Progenitor cell of endocrine pancreas (in vitro differentiated cells): ENCODE results near the gene SLC35F2. TPM values are rescaled to one million over a fixed set of nuclear protein-coding genes. Genes with fewer than 3 reads are reported as not detected.

Experiments
- DNase-seq: peaks from one replicate; pipeline ENCODE4 v3.0.0; 2021; ENCODE audit warnings: low spot score; ENCODE audit not compliant: unreplicated experiment
- H3K27ac Mint-ChIP-seq: 2 replicates; pipeline ENCODE4 v1.8.0; 2021; ENCODE audit warnings: mild to moderate bottlenecking, moderate library complexity, mixed read lengths
- H3K27me3 Mint-ChIP-seq: 2 replicates; pipeline ENCODE4 v1.8.0; 2021; ENCODE audit warnings: mixed read lengths
- H3K36me3 Mint-ChIP-seq: 2 replicates; pipeline ENCODE4 v1.8.0; 2022; ENCODE audit warnings: mixed read lengths; ENCODE audit not compliant: insufficient read depth
- H3K4me1 Mint-ChIP-seq: 2 replicates; pipeline ENCODE4 v1.8.0; 2021; ENCODE audit warnings: low read depth, mixed read lengths
- H3K4me3 Mint-ChIP-seq: 2 replicates; pipeline ENCODE4 v1.8.0; 2021; ENCODE audit warnings: low read depth, mild to moderate bottlenecking, moderate library complexity, mixed read lengths
- H3K9me3 Mint-ChIP-seq: 2 replicates; pipeline ENCODE4 v1.8.0; 2021; ENCODE audit warnings: low read depth, mixed read lengths
- total RNA-seq: library from RNA; stranded (reverse); gene quantifications from 2 replicates; pipeline ENCODE4 v1.2.1, GENCODE V29; 2021
- TF ChIP-seq, protein P1 (sequence below): fragments of 200-600 bp; sonication (generic); IDR thresholded peaks from one replicate; pipeline ENCODE4 v1.5.0; 2021; ENCODE audit warnings: antibody characterized with exemption, mild to moderate bottlenecking; ENCODE audit not compliant: unreplicated experiment

Gene SLC35F2
- total RNA-seq, 1 donor from 2014 or later: 17.5 TPM

DNA sequence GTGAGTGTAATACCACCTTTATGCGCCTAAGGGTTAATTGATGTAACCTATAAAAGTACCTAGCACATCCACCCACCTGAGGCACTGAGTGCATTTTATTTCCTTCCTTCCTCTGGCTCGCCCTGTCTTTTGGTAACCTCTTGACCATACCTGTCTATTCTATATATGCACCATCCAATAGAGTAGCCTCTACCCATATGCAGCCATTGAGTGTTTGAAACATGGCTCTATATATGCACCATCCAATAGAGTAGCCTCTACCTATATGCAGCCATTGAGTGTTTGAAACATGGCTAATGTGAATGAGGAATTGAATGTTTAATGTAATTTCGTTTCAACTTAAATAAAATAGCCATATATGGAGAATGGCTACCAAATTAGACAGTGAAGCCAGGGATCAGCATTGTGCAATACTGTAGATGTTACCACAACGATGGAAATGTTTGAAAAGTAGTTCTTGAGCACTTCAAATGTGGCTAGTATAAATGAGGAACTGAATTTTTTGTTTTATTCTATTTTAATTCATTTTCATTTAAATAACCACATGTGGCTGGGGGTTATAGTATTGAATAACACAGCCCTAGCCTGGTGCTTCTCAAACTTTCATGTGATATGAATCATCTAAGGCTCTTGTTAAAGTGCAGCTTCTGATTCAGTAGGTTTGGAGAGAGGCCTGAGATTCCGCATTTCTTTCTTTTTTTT lies 33.8 kb downstream of the SLC35F2 start:
- H3K27me3 Mint-ChIP-seq: no peaks in the 10 kb centered on the region
- DNase-seq: no peak
- no peaks in the 10 kb centered on the region for H3K36me3 Mint-ChIP-seq
- TF ChIP-seq, protein P1, sequence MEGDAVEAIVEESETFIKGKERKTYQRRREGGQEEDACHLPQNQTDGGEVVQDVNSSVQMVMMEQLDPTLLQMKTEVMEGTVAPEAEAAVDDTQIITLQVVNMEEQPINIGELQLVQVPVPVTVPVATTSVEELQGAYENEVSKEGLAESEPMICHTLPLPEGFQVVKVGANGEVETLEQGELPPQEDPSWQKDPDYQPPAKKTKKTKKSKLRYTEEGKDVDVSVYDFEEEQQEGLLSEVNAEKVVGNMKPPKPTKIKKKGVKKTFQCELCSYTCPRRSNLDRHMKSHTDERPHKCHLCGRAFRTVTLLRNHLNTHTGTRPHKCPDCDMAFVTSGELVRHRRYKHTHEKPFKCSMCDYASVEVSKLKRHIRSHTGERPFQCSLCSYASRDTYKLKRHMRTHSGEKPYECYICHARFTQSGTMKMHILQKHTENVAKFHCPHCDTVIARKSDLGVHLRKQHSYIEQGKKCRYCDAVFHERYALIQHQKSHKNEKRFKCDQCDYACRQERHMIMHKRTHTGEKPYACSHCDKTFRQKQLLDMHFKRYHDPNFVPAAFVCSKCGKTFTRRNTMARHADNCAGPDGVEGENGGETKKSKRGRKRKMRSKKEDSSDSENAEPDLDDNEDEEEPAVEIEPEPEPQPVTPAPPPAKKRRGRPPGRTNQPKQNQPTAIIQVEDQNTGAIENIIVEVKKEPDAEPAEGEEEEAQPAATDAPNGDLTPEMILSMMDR: no peak
- H3K9me3 Mint-ChIP-seq: no peaks in the 10 kb centered on the region
- no peak overlapping the region for H3K27ac Mint-ChIP-seq
- no peak overlapping the region for H3K4me3 Mint-ChIP-seq
- no peaks in the 10 kb centered on the region for H3K4me1 Mint-ChIP-seq

DNA sequence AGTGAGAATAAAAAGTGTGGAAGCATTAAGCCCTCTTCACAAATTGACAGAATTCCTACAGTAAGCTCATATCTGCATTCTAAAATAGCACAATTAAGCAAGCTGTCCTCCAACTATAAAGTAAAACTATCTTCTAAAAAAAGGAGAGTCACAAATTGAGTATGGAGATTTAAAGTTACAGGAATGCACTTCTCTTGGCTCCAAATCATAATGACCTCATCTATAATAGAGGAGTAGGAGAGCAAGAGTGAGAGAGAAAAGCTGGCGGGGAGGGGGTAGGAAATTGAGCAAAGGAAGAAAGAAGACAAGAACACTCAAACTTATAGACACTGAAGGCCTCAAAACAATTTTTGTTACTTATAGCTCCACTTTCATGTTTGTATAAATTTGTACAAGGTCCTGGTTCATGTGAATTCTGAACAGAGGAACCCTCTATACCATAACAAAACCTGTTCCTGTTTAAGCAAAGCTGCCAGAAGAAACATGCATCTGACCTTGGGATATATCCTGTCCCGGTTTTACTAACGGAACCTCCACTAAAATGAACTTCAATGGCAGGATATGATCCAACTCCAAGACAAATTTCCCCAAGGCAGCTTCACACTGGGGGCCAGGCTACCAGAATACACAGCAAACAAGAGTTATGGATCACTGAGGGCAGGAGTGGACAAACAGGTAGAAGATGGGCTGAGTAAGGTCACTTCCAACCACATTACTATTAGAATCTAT lies 37.2 kb downstream of the SLC35F2 start:
- H3K27me3 Mint-ChIP-seq: no peaks in the 10 kb centered on the region
- DNase-seq: no peak
- no peaks in the 10 kb centered on the region for H3K9me3 Mint-ChIP-seq
- H3K36me3 Mint-ChIP-seq: no peaks in the 10 kb centered on the region
- no peak overlapping the region for H3K4me3 Mint-ChIP-seq
- TF ChIP-seq, protein P1: no peak
- no peak overlapping the region for H3K27ac Mint-ChIP-seq
- H3K4me1 Mint-ChIP-seq: no peaks in the 10 kb centered on the region

DNA sequence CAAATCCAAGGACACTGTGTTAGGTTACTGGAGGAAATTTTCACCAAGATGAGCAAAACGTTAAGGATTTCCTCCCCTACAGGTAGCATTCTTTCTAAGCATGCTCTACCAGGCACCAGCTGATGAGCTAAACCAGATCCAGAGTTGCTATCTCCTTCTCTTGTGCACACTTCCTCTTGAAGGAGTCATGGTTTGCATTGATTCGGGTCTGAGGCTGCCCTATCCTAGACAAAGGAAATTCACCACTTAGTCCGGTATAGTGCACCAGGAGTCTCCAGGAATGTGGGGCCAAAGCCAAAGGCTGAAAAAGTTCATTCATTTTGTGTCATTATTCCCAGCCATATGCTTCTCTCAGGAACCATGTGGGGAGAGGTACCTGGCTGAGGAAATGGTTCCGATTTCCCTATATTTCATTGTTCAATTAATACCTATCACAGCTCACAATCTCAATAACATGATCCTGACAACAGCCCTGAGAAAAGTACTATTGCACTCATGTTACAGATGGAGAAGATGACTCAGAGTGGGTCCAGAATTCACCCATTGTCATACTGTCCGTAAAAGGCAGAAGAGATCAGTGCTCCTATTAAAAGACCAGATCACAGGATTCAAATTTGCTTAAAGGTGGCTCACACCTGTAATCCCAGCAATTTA lies 39.1 kb downstream of the SLC35F2 start:
- no peaks in the 10 kb centered on the region for H3K36me3 Mint-ChIP-seq
- no peak overlapping the region for H3K4me3 Mint-ChIP-seq
- H3K27me3 Mint-ChIP-seq: no peaks in the 10 kb centered on the region
- no peak for DNase-seq
- no peaks in the 10 kb centered on the region for H3K9me3 Mint-ChIP-seq
- TF ChIP-seq, protein P1: no peak
- H3K27ac Mint-ChIP-seq: no peak overlapping the region
- H3K4me1 Mint-ChIP-seq: no peaks in the 10 kb centered on the region

DNA sequence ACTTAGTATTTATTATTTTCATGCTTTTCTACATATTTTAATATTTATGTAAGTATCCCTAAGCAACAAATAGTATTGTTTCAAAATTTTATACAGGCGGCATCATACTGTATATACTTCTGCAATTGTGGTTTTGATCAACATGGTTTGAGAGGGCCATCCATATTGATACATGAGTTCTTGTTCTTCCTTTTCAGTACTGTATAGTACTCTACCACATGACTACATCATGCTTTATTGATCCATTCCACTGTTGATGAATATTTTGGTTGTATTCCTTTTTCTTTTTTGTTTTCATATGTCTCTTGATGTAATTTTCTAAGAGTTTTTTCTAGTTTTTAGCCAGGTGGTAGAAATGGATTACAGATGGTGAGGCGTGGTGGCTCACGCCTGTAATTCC lies 40.1 kb downstream of the SLC35F2 start:
- H3K9me3 Mint-ChIP-seq: no peaks in the 10 kb centered on the region
- H3K36me3 Mint-ChIP-seq: no peaks in the 10 kb centered on the region
- no peak overlapping the region for H3K27ac Mint-ChIP-seq
- no peaks in the 10 kb centered on the region for H3K4me1 Mint-ChIP-seq
- H3K4me3 Mint-ChIP-seq: no peak overlapping the region
- no peaks in the 10 kb centered on the region for H3K27me3 Mint-ChIP-seq
- TF ChIP-seq, protein P1: no peak
- DNase-seq: no peak

DNA sequence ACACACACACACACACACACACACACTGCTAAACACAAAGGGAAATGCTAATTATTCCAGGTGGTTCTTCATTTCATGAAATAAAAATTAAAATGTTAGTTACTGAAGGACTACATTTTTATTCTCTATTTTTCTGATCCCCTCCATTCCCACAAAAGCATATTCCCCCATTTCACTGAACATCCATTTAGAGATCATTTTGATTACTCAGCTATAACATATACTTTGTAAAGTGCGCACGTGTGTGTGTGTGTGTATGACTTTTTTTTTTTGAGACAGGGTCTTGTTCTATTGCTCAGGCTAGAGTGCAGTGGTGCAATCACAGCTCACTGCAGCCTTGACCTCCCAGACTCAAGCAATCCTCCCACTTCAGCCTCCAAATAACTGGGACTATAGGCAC lies 42.6 kb downstream of the SLC35F2 start:
- no peaks in the 10 kb centered on the region for H3K4me1 Mint-ChIP-seq
- no peaks in the 10 kb centered on the region for H3K36me3 Mint-ChIP-seq

More for the DNA sequence above, 42.6 kb downstream of the SLC35F2 start:
- TF ChIP-seq, protein P1: no peak
- Mint-ChIP-seq H3K27ac (no peak overlapping the region), H3K27me3 (no peaks in the 10 kb centered on the region), H3K9me3 (no peaks in the 10 kb centered on the region), H3K4me3 (no peak overlapping the region)
- DNase-seq: no peak
